K562 (cell line): Measurements from ENCODE around the gene MAST1. TPM values are rescaled to one million over a fixed set of nuclear protein-coding genes. Genes with fewer than 3 reads are reported as not detected.

ENCODE experiments used
- BRD4 ChIP-seq: fragments of 200-600 bp; sonication (generic); IDR thresholded peaks from 2 replicates; pipeline ENCODE4 v1.6.1; 2017; ENCODE audit warnings: inconsistent platforms
- C11orf30 ChIP-seq: fragments of 450-650 bp; IDR thresholded peaks from 2 replicates; pipeline ENCODE4 v1.6.1; 2016; ENCODE audit warnings: low read depth, mild to moderate bottlenecking
- CUX1 ChIP-seq: fragments of 200-800 bp; sonication (Bioruptor generic); IDR thresholded peaks from 2 replicates; pipeline ENCODE4 v1.6.1; 2016; ENCODE audit warnings: missing genetic modification characterization, missing compliant biosample characterization
- HDAC8 ChIP-seq: fragments of 450-650 bp; IDR thresholded peaks from 2 replicates; pipeline ENCODE4 v1.6.1; 2016; ENCODE audit warnings: mild to moderate bottlenecking, missing genetic modification characterization, moderate library complexity, missing compliant biosample characterization
- HNRNPK ChIP-seq: fragments of 200-400 bp; formaldehyde crosslinking; IDR thresholded peaks from one replicate; pipeline ENCODE4 v1.6.1; 2018; ENCODE audit warnings: mild to moderate bottlenecking, low read depth, low read length; ENCODE audit not compliant: poor library complexity, severe bottlenecking
- KLF16 ChIP-seq: IDR thresholded peaks from 2 replicates; pipeline ENCODE4 v1.6.1; 2016; ENCODE audit warnings: antibody characterized with exemption
- NR1H2 ChIP-seq: sonication (generic); formaldehyde crosslinking; IDR thresholded peaks from 2 replicates; pipeline ENCODE4 v1.4.0; 2020; ENCODE audit warnings: mild to moderate bottlenecking, missing genetic modification reagents
- PRPF4 ChIP-seq: fragments of 200-400 bp; formaldehyde crosslinking; IDR thresholded peaks from one replicate; pipeline ENCODE4 v1.6.1; 2017; ENCODE audit warnings: low read length, low read depth, mild to moderate bottlenecking; ENCODE audit not compliant: insufficient read depth, poor library complexity, severe bottlenecking
- SRSF7 ChIP-seq: fragments of 200-400 bp; formaldehyde crosslinking; optimal IDR thresholded peaks from 2 replicates; pipeline ENCODE3; 2017; ENCODE audit warnings: mild to moderate bottlenecking, low read depth, low read length
- TAF1 ChIP-seq: IDR thresholded peaks from 2 replicates; pipeline ENCODE4 v1.6.1; 2011; ENCODE audit warnings: mild to moderate bottlenecking, low read length, moderate library complexity; ENCODE audit not compliant: insufficient read depth, control insufficient read depth, severe bottlenecking; ENCODE audit errors: extremely low read depth
- ZC3H8 ChIP-seq: fragments of 450-650 bp; IDR thresholded peaks from 2 replicates; pipeline ENCODE4 v1.6.1; 2017
- ZHX1 ChIP-seq: fragments of 150-350 bp; conservative IDR thresholded peaks from 2 replicates; pipeline ENCODE4 v1.6.1; 2014; ENCODE audit warnings: low read length
- ZNF740 ChIP-seq, 3 experiments: fragments of 200-800 bp in 1 of 3; sonication (Bioruptor generic) in 1 of 3; sonication (generic) in 1 of 3; formaldehyde crosslinking in 1 of 3; IDR thresholded peaks; 2 replicates each; pipeline versions ENCODE4 v1.6.1 to v1.8.0; 2016 to 2022; ENCODE audit warnings: mild to moderate bottlenecking in 2 of 3, missing compliant biosample characterization in 2 of 3, missing genetic modification characterization in 2 of 3, missing genetic modification reagents in 1 of 3
- polyA plus RNA-seq, 8 experiments: library from polyadenylated mRNA; depleted of rRNA in 4 of 8; stranded (reverse) in 5 of 8; unstranded in 3 of 8; fragments of >200 nt; fragmentation: Nextera tagmentation in 2 of 8; fragmentation: Illumina TruSeq in 1 of 8; extraction: Ambion mirVana in 2 of 8; extraction: Trizol in 1 of 8; gene quantifications; 2 replicates each; pipeline versions ENCODE4 v1.2.1 to v1.2.3, GENCODE V29; 2011 to 2014; ENCODE audit warnings: inconsistent platforms in 1 of 8, missing spikeins in 1 of 8
- total RNA-seq, 7 experiments: library from RNA; depleted of rRNA in 6 of 7; stranded (reverse); fragments of >200 nt in 6 of 7; fragmentation: Illumina TruSeq in 2 of 7; extraction: Trizol in 2 of 7; gene quantifications; 2 replicates each; pipeline versions ENCODE4 v1.2.1 to v1.2.3, GENCODE V29; 2011 to 2021; ENCODE audit warnings: low replicate concordance in 1 of 7
- TF ChIP-seq, protein P1 (sequence below), 2 experiments: fragments of 450-650 bp; conservative IDR thresholded peaks; 2 replicates each; pipeline ENCODE4 v1.6.1; 2017; ENCODE audit warnings: mild to moderate bottlenecking in 2 of 2, moderate library complexity in 2 of 2

The MAST1 gene
- total and polyA plus RNA-seq, 9 of the 15 experiments (the other 6 are each of a cell fraction or from before 2014, with no cell fraction given), result 0.48 to 10.3 (median 3.9) TPM

GRCh38 chr19:12890787-12891552, 52.7 kb downstream of the MAST1 start, which contains the start of gene GCDH (continued):
- no peak for TF ChIP-seq CUX1
- TF ChIP-seq KLF16, result peak; percentile 85
- no peak for TF ChIP-seq BRD4
- TF ChIP-seq HDAC8 (tag), result no peak
- no peak for TF ChIP-seq ZNF740 (CRISPR knock-in tag; IDR thresholded peaks at IDR 0.05)
- no peak for TF ChIP-seq ZNF740 (tag; IDR thresholded peaks at IDR 0.05)
- no peak for TF ChIP-seq SRSF7
- no peak for TF ChIP-seq HNRNPK
- TF ChIP-seq TAF1, result peak; percentile 16
- peak; percentile 99 for TF ChIP-seq C11orf30
- no peak for TF ChIP-seq PRPF4
- no peak for TF ChIP-seq ZC3H8
- TF ChIP-seq, protein P1, sequence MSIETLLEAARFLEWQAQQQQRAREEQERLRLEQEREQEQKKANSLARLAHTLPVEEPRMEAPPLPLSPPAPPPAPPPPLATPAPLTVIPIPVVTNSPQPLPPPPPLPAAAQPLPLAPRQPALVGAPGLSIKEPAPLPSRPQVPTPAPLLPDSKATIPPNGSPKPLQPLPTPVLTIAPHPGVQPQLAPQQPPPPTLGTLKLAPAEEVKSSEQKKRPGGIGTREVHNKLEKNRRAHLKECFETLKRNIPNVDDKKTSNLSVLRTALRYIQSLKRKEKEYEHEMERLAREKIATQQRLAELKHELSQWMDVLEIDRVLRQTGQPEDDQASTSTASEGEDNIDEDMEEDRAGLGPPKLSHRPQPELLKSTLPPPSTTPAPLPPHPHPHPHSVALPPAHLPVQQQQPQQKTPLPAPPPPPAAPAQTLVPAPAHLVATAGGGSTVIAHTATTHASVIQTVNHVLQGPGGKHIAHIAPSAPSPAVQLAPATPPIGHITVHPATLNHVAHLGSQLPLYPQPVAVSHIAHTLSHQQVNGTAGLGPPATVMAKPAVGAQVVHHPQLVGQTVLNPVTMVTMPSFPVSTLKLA (conservative IDR thresholded peaks at IDR 0.05), result peak; percentile 93 to 98
- TF ChIP-seq NR1H2 (CRISPR knock-in tag), result no peak
- no peak for TF ChIP-seq ZHX1
